ENCODE data around the gene PLK3. TPM values are rescaled to one million over a fixed set of nuclear protein-coding genes. Genes with fewer than 3 reads are reported as not detected.

Gene PLK3
- total RNA-seq, 1 donor = 36.1 TPM

- DNase-seq (ENCODE audit: low read depth) = peak; percentile 39
- TF ChIP-seq CTCF (IDR thresholded peaks at IDR 0.05; ENCODE audit: insufficient read depth, low read length) = no peak
- H3K4me3 ChIP-seq (ENCODE audit: low read depth, low read length) = peak overlapping the region; percentile 93
These were observed 1.5 kb downstream of the PLK3 start for GRCh38 chr1:44801491-44802305.

GRCh38 chr1:44802306-44803061 lies 2.3 kb downstream of the PLK3 start:
- no peak for TF ChIP-seq CTCF (IDR thresholded peaks at IDR 0.05; ENCODE audit: insufficient read depth, low read length)
- peak overlapping the region; percentile 93 for H3K4me3 ChIP-seq (ENCODE audit: low read depth, low read length)
- no peak for DNase-seq (ENCODE audit: low read depth)

GRCh38 chr1:44803062-44803311 lies 2.8 kb downstream of the PLK3 start:
- peak overlapping the region; percentile 93 for H3K4me3 ChIP-seq (ENCODE audit: low read depth, low read length)
- DNase-seq (ENCODE audit: low read depth) = no peak
- no peak for TF ChIP-seq CTCF (IDR thresholded peaks at IDR 0.05; ENCODE audit: insufficient read depth, low read length)

- TF ChIP-seq CTCF (IDR thresholded peaks at IDR 0.05; ENCODE audit: insufficient read depth, low read length) = no peak
- H3K4me3 ChIP-seq (ENCODE audit: low read depth, low read length) = peak overlapping the region; percentile 93
- no peak for DNase-seq (ENCODE audit: low read depth)
These were observed 3.3 kb downstream of the PLK3 start for GRCh38 chr1:44803312-44804095.

- TF ChIP-seq CTCF (IDR thresholded peaks at IDR 0.05; ENCODE audit: insufficient read depth, low read length) = peak; percentile 18
- H3K4me3 ChIP-seq (ENCODE audit: low read depth, low read length) = no peak overlapping the region
- no peak for DNase-seq (ENCODE audit: low read depth)
These were observed 5.3 kb downstream of the PLK3 start for GRCh38 chr1:44805311-44806024.

- H3K4me3 ChIP-seq (ENCODE audit: low read depth, low read length) = peak overlapping the region; percentile 35
- TF ChIP-seq CTCF (IDR thresholded peaks at IDR 0.05; ENCODE audit: insufficient read depth, low read length) = no peak
- no peak for DNase-seq (ENCODE audit: low read depth)
These were observed 6.0 kb downstream of the PLK3 start for GRCh38 chr1:44806025-44806703.

All from fibroblast of the aortic adventitia (primary cell).